Activated CD8-positive, alpha-beta memory T cell treated with anti-CD3 and anti-CD28 coated beads for 36 hours (primary cell): Measurements from ENCODE around the gene CYP4F12. TPM values are rescaled to one million over a fixed set of nuclear protein-coding genes. Genes with fewer than 3 reads are reported as not detected.

ENCODE experiments used
- CTCF ChIA-PET: fragments of 350-600 bp; sonication (Branson Sonifier 250); formaldehyde crosslinking; loops from one replicate; lab custom pipeline; 2021; ENCODE audit warnings: antibody characterized with exemption; lab: Charles Lee
- POLR2A ChIA-PET: fragments of 350-600 bp; sonication (Branson Sonifier 250); formaldehyde crosslinking; loops from one replicate; lab custom pipeline; 2021; ENCODE audit warnings: antibody characterized with exemption; lab: Charles Lee
- total RNA-seq, 2 experiments: library from RNA; stranded (reverse); gene quantifications; one replicate each; pipeline ENCODE4 v1.2.3, GENCODE V29; 2021

Gene CYP4F12
- total RNA-seq, 2 experiments from 2014 or later: 0.25 TPM; not detected in 1

DNA sequence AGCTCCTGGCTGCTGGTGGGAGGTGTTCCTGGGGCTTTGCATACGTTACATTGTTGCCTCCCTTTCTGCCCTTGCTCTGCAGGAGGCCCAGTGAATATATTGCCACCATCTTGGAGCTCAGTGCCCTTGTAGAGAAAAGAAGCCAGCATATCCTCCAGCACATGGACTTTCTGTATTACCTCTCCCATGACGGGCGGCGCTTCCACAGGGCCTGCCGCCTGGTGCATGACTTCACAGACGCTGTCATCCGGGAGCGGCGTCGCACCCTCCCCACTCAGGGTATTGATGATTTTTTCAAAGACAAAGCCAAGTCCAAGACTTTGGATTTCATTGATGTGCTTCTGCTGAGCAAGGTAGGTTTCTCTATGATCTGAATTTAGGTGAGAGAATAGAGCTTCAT is 10.5 kb downstream of the CYP4F12 start:
- CTCF ChIA-PET: no interaction called here
- POLR2A ChIA-PET: no interaction called here

DNA sequence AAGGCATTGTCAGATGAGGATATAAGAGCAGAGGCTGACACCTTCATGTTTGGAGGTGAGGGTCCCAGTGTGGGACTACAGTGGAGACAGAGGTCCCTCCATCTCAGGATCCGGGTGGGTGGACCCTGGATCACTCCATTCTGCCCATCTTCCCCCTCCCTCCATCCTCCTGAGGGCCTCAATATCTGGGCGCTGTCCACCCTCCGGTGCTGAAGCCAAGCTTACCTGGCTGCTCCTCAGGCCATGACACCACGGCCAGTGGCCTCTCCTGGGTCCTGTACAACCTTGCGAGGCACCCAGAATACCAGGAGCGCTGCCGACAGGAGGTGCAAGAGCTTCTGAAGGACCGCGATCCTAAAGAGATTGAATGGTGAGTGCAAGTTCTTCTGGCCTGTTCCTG is 11.9 kb downstream of the CYP4F12 start:
- ChIA-PET CTCF (no interaction called here), POLR2A (no interaction called here)

DNA sequence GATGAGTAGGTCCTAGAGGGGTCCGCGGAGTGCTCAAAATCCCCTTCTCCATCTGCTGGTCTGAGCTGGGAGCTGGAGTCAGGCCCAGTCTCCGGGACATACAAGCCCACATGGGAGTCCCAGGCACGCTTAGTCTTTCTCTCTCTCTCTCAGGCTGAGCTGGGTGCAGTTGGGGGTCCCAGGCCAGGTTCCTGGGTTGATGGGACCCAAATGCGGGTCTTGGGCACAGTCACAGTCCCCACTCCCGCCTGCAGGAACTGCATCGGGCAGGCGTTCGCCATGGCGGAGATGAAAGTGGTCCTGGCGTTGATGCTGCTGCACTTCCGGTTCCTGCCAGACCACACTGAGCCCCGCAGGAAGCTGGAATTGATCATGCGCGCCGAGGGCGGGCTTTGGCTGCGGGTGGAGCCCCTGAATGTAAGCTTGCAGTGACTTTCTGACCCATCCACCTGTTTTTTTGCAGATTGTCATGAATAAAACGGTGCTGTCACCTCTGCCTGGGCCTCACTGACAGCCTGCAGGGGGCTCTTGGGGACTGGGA is 23.8 kb downstream of the CYP4F12 start:
- ChIA-PET CTCF (no interaction called here), POLR2A (no interaction called here)

DNA sequence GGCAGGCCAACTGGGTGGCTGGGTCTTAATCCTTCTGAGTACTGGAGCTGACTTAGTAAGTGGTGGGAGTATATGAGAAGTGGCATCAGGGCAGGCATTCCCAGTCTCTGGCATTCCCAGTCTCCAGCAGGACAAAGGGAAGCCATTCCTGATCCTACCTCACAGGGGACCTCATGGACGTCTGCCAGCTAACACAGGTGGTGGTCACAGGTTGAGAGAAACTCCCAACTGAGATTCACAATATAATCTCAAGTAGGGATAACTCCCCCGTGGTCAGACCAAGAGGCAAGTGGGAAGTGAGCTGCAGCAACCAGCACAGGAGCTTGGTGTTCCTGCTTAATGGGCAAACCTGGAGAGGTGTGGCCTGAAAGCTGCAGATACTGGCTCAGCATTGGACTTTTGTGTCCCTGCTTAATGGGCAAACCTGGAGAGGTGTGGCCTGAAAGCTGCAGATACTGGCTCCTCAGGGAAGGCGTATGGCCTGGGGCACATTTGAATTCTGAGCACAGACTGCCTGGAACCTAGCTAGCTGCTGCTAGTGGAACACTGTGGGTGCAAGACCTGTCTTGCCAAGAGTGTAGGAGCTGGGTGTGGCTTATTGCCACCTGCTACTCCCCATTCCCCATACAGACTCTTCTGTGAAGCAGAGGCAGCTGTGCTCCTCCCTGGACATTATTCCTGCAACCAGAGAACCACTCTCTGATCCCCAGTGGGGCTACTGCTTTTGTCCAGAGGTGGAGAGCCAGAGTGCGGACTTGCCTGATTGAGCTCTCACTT is 29.1 kb downstream of the CYP4F12 start:
- POLR2A ChIA-PET: no interaction called here

DNA sequence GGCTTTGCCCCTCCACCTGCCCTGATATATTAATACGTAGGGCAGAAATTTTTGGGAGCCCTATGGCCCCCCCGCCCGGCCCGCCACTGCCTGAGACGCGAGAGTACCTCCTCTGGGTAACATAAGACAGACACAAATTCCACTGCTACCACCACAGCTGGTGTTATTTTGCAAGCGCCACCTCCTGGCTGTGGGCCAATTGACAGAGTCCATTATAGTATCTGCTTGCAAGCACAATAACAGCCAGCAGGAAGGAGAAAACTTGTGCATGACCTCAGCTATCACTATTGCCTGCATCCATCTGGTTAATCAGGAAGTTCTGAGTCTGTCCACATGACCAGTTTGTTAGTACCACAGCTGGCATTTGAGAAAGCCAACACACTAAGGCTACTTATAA is 29.6 kb downstream of the CYP4F12 start:
- ChIA-PET POLR2A (no interaction called here), CTCF (interaction anchor here (0.6 kb wide), 1 partner anchor 15 kb away, joined by 3 read pairs; no protein-coding TSS in a partner anchor)

More for the DNA sequence above, 29.1 kb downstream of the CYP4F12 start:
- CTCF ChIA-PET: interaction anchor here (0.6 kb wide), 1 partner anchor 14 kb away, joined by 3 read pairs; no protein-coding TSS in a partner anchor

DNA sequence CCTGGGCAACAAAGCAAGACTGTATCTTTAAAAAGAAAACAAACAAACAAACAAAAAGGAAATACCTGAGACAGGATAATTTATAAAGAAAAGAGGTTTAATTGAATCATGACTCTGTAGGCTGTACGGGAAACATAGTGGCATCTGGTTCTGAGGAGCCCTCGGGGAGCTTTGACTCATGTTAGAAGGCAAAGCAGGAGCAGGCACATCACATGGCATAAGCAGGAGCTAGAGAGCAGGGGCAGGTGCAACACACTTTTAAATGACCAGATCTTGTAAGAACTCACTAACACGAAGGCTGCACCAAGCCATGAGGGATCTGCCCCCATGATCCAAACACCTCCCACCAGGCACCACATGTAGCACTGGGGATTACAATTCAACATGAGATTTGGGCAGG is 41.8 kb downstream of the CYP4F12 start:
- ChIA-PET POLR2A (no interaction called here), CTCF (no interaction called here)

DNA sequence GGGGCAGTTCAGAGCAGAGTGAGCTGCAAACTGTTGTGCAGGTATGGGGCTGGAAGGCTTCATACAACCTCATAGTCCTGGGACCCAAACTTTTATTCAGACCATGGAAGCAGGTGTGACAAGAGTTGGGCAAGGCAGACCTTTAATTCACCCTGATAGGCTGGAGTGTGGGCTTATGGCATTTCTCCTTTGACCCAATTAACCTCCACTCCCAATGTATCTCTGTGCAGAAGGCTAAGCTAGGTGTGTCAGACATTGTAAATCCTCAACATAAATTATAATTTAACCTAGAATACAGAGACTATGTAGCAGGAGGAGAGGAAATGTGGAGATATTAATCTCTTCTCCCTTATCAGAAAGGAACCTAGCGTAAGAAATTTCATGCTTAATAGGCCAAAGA is 42.8 kb downstream of the CYP4F12 start:
- ChIA-PET CTCF (no interaction called here), POLR2A (no interaction called here)

DNA sequence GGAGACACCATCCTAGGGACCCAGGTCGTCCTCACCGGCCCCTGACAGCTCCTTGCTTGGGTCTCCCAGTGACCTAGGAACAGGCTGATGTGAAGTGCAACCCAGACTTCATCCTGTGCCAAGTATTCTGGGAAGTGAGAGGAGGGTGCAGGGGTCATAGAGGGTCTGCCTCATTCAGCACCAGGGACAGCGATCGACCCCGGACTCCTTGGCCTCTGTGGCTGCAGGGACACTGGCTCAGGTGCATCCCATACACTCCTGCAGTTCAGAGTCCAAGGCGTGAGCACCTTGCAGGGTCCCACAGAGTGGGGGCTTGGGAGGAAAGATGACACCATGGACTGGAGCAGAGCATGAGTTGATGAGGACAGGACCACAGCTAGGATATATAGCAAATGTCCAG is 44.9 kb downstream of the CYP4F12 start:
- CTCF ChIA-PET: no interaction called here

DNA sequence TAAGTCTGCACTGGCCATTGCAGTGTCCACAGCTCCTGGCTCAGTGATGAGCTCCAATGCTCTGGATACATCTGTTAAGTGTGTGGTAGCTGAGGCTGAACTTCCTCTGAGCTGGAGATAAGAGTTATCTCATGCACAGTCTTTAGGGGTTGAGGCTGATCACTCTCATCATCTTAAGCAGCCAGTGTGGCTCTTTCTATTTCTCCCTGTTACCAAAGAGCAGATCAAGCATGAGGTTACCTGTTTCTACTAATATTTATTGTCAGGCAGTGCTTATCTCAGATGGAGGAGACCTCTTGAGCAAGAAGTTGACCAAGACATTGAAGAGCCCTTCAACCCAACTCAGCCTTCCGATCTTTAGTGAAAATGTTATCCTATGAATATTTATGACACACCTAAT is 48.4 kb downstream of the CYP4F12 start:
- CTCF ChIA-PET: no interaction called here
- POLR2A ChIA-PET: no interaction called here

More for the DNA sequence above, 44.9 kb downstream of the CYP4F12 start:
- POLR2A ChIA-PET: no interaction called here

DNA sequence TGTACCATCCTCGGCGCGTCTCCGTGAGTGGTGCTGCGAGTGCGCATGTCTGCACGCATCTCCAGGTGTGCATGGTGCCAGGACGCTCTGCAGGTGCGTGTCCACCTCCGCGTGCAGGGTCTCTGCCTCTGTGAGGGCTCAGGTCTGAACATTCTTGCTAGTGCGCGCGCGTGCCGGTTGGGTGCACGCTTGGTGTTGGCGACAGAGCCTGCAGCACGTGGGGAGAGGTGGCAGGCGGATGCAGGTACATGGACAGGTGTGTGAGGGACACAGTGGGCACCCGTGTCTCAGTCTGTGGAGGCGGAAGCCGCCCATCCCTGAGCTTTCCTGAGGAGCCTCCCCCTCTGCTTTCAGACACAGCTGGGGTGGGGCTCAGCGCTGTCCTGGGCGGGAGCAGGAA is 50.1 kb downstream of the CYP4F12 start:
- POLR2A ChIA-PET: no interaction called here

DNA sequence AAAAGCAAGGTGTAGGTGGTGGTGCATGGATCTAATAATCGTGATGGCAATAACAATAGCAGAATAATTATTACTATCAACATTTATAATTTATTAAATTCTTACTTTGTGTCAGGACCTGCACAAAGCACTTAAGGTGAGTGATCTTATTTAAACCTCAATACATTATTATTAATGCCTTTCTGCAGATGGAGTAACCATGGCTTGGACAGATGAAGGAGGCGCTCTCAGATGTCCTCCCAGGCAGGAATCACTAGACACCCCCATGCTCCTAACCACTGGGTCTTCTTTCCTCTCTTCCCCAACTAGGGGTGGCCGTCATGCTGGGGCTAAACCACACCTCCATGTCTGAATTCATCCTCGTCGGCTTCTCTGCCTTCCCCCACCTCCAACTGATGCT is 54.8 kb downstream of the CYP4F12 start, which contains the start of gene OR10H2:
Gene OR10H2, plus strand, starts transcription at position 301 of the 400 bp plus-strand sequence. Its CDS starts 20 bp downstream, at position 321.
- ChIA-PET CTCF (no interaction called here), POLR2A (no interaction called here)

More for the DNA sequence above, 50.1 kb downstream of the CYP4F12 start:
- CTCF ChIA-PET: no interaction called here

DNA sequence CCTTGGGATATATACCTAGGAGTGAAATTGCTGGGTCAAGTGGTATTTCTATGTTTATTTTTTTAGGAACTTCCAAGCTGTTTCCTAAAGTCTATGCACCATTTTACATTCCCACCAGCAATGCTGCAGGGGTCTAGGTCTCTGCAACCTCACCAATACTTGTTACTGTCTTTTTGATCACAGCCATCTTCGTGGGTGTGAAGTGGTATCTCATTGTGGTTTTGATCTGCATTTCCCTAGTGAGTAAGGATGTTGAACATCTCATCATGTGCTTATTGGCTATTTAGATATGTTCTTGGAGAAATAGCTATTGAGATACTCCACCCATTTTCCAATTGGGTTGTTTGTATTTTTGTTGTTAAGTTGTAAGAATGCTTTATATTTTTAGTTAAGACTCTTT is 57.7 kb downstream of the CYP4F12 start:
- CTCF ChIA-PET: no interaction called here

DNA sequence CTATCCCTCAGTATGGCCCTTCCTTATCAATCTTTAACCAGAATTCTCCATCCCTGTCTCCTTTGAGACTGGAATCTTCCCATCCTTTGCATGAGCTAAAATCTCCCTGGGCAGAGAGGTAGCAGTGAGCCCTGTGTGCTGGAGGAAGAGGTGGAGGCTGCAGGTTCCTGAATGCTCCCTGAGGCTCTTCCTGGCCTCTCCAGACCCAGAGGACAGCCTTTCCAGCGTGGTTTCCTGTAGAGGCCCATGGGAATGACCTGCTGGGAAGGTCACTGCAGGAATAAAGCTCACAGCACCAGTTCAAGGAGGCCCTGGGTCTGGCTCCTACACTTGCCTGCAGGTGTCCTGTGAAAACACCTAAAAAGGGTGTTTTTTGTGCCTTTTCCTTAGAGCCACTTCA is 59.5 kb downstream of the CYP4F12 start:
- CTCF ChIA-PET: no interaction called here
- POLR2A ChIA-PET: no interaction called here

More for the DNA sequence above, 57.7 kb downstream of the CYP4F12 start:
- POLR2A ChIA-PET: no interaction called here

DNA sequence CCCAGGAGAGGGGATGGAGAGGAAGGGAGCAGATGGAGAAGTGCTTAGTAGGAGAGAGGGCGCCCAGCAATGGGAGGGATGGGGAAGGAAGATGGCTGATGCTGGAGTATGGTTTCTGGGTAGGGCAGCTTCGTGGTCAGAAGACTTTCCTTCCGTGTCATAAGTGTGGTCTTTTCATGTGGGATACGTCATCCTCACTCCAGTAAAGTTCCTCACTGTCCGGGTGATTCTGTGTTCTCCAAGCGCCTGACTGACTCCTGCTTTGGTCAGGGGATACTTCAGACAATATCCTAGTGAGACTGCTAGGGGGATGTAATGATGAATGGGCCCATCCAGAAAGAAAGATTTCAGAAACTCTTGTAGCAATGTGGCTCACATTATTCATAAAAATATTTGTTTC is 61.0 kb downstream of the CYP4F12 start:
- CTCF ChIA-PET: no interaction called here

DNA sequence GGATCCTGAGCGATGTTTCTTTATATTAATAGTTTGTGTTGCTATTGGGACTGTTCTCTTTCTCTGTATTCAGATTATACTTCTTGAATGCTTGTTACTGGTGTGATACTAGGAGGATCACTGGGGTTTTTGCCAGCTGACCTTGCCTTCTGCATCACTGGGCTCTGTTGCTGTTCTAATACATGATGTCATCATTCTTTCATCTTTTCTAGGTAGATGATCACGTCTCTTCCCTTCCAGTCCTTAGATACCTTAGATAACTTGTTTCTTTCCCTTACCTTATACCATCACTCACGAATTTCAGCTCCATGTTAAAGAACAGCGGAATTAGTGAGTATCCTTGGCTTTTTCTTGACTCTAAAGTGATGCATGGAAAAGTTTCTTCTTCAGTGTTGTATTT is 64.8 kb downstream of the CYP4F12 start, which contains the start of gene OR10H3:
Gene OR10H3, plus strand, starts transcription at position 264 of the 400 bp plus-strand sequence. CDS start 3,408 bp downstream, outside the sequence.
- POLR2A ChIA-PET: no interaction called here
- CTCF ChIA-PET: no interaction called here

More for the DNA sequence above, 61.0 kb downstream of the CYP4F12 start:
- POLR2A ChIA-PET: no interaction called here

DNA sequence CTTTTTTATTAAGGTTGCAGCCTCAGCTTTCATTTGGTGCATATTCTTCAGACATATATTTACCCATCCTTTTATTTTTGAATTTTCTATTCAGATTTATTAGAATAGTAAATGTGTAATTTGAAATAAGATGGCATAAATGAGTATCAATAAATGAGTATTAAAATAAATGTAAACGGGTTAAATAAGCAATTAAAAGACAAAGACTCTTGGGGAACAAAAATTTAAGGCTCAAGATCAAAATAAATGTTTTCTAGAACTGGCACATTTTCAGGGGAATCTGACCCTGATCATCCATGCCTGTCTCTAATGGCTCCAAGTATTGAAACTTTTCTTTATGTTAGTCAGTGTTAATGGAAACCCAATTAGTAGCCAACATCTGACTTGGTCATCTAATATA is 67.9 kb downstream of the CYP4F12 start:
- ChIA-PET POLR2A (no interaction called here), CTCF (interaction anchor here (1.2 kb wide), 1 partner anchor 441 kb away, joined by 3 read pairs; no protein-coding TSS in a partner anchor)

Other genes starting within 250 kb of the CYP4F12 start
- 10 to 100 TPM; 27.8 to 28.3 TPM for gene WIZ, start 223.1 kb upstream of the CYP4F12 start, total RNA-seq
- 100 to 1,000 TPM; 104 to 109 TPM for gene RASAL3, start 208.5 kb upstream of the CYP4F12 start, total RNA-seq
- not detected for gene PGLYRP2, start 193.6 kb upstream of the CYP4F12 start, total RNA-seq
- gene CYP4F22, start 164.6 kb upstream of the CYP4F12 start, total RNA-seq: 1 to 10 TPM; 1.1 to 1.2 TPM
- not detected for gene CYP4F8, start 57.9 kb upstream of the CYP4F12 start, total RNA-seq
- gene CYP4F3, start 32.2 kb upstream of the CYP4F12 start, total RNA-seq: under 1 TPM in 1 of 2 experiments, not detected in 1; 0.10 TPM
- gene OR10H2, start 54.9 kb downstream of the CYP4F12 start, total RNA-seq: not detected
- not detected for gene OR10H3, start 64.9 kb downstream of the CYP4F12 start, total RNA-seq
- gene OR10H5, start 114.6 kb downstream of the CYP4F12 start, total RNA-seq: not detected
- gene OR10H1, start 142.6 kb downstream of the CYP4F12 start, total RNA-seq: not detected
- gene CYP4F2, start 225.0 kb downstream of the CYP4F12 start, total RNA-seq: under 1 TPM in 1 of 2 experiments, not detected in 1; 0.36 TPM